ENCODE data around the gene AMBP. TPM values are rescaled to one million over a fixed set of nuclear protein-coding genes. Genes with fewer than 3 reads are reported as not detected.

The AMBP gene
- total and polyA plus RNA-seq, 2 experiments from 2014 or later, result 0.64 TPM; not detected in 1

DNA sequence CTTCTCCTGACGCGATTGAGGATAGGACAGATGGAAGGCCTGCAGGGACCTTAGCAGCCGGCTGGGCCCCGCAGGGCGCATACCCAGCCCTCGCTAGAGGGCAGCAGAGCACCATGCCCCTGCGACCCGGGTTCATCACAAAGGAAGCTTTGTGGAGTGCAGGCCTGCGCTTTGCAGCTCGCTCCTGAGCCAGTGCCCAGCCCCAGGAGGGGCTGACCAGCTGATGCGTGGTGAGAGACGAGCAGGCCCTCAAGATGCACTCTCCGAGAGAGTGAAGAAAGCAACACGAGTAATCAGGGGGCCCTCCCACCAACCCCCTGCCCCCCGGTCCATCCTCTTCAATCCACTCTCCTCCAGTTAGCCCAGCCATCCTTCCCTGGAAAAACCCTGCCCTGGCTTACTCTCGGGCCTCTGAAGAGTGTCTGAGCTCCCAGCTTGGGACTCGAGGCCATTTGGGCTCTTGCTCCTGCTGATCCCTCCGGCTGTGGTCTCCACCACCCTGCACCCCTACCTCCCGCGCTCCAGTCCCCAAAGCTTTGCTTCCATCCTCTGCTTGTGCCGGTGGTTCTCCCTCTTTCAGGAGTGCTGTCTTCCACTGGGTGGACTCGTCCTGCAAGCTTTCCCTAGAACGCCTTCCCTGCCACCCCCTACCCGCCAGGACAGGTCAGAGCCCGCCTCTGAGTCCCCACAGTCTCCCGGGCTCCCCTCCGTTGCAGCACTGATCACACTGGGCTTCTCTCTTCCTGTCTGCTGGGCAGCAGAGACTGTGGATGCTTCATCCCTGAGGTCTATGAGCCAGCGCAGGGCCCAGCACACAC is 30.1 kb upstream of the AMBP start:
- Histone ChIP-seq H3K27me3 (peaks cover 30% of the 10 kb centered on the region), H3K4me1 (ENCODE audit: low read depth) (no peaks in the 10 kb centered on the region), H3K36me3 (no peaks in the 10 kb centered on the region), H3K27ac (no peak overlapping the region), H3K4me3 (no peak overlapping the region), H3K9me3 (ENCODE audit: low read depth) (no peaks in the 10 kb centered on the region)
- TF ChIP-seq CTCF (IDR thresholded peaks at IDR 0.05; ENCODE audit: low read depth, low read length), result peak; percentile 99
- peak; percentile 90 for DNase-seq (ENCODE audit: low read depth in 1 of 2, low spot score in 1 of 2)

- Histone ChIP-seq H3K27ac (no peak overlapping the region), H3K9me3 (ENCODE audit: low read depth) (no peaks in the 10 kb centered on the region), H3K4me3 (no peak overlapping the region), H3K36me3 (no peaks in the 10 kb centered on the region), H3K4me1 (ENCODE audit: low read depth) (no peaks in the 10 kb centered on the region), H3K27me3 (peaks cover 30% of the 10 kb centered on the region)
- no peak for DNase-seq (ENCODE audit: low read depth in 1 of 2, low spot score in 1 of 2)
- TF ChIP-seq CTCF (IDR thresholded peaks at IDR 0.05; ENCODE audit: low read depth, low read length), result no peak
These were observed 29.3 kb upstream of the AMBP start for GRCh38 chr9:114107286-114108001.

- peaks cover 42% of the 10 kb centered on the region for H3K27me3 ChIP-seq
These were observed 27.1 kb upstream of the AMBP start for GRCh38 chr9:114105236-114105635.

GRCh38 chr9:114102484-114102883 is 24.4 kb upstream of the AMBP start:
- no peaks in the 10 kb centered on the region for H3K36me3 ChIP-seq
- H3K4me1 ChIP-seq (ENCODE audit: low read depth), result no peaks in the 10 kb centered on the region
- H3K9me3 ChIP-seq (ENCODE audit: low read depth), result no peaks in the 10 kb centered on the region
- no peak overlapping the region for H3K4me3 ChIP-seq
- H3K27me3 ChIP-seq, result peaks cover 69% of the 10 kb centered on the region
- no peak for DNase-seq (ENCODE audit: low read depth in 1 of 2, low spot score in 1 of 2)
- TF ChIP-seq CTCF (IDR thresholded peaks at IDR 0.05; ENCODE audit: low read depth, low read length), result no peak
- no peak overlapping the region for H3K27ac ChIP-seq

More at GRCh38 chr9:114105236-114105635, 27.1 kb upstream of the AMBP start:
- no peaks in the 10 kb centered on the region for H3K36me3 ChIP-seq
- no peak overlapping the region for H3K27ac ChIP-seq
- H3K9me3 ChIP-seq (ENCODE audit: low read depth), result no peaks in the 10 kb centered on the region
- no peak for TF ChIP-seq CTCF (IDR thresholded peaks at IDR 0.05; ENCODE audit: low read depth, low read length)
- no peaks in the 10 kb centered on the region for H3K4me1 ChIP-seq (ENCODE audit: low read depth)
- H3K4me3 ChIP-seq, result no peak overlapping the region
- DNase-seq (ENCODE audit: low read depth in 1 of 2, low spot score in 1 of 2), result no peak

- Histone ChIP-seq H3K4me3 (no peak overlapping the region), H3K36me3 (no peaks in the 10 kb centered on the region), H3K4me1 (ENCODE audit: low read depth) (no peaks in the 10 kb centered on the region), H3K27me3 (peaks cover 65% of the 10 kb centered on the region), H3K27ac (no peak overlapping the region), H3K9me3 (ENCODE audit: low read depth) (no peaks in the 10 kb centered on the region)
- TF ChIP-seq CTCF (IDR thresholded peaks at IDR 0.05; ENCODE audit: low read depth, low read length), result no peak
- DNase-seq (ENCODE audit: low read depth in 1 of 2, low spot score in 1 of 2), result no peak
These were observed 22.4 kb upstream of the AMBP start for GRCh38 chr9:114100536-114100935.

Measured in cardiac muscle cell (in vitro differentiated cells and primary cell).